Astrocyte of the spinal cord (primary cell): Measurements from ENCODE around the gene KLHL30.

Experiments
- DNase-seq: peaks from one replicate; pipeline ENCODE4 v3.0.0; 2011; ENCODE audit warnings: low read depth, low spot score
- H3K4me3 ChIP-seq: 2 replicates; pipeline ENCODE4 v1.5.1; 2011; ENCODE audit warnings: low read depth, mild to moderate bottlenecking, low read length, moderate library complexity
- in situ Hi-C: cut with HindIII; loops from 2 replicates; pipeline ENCODE4 v1.10.0; 2017; ENCODE audit warnings: low sequenced_read_pairs
- TF ChIP-seq, protein P1 (sequence below): IDR thresholded peaks from 2 replicates; pipeline ENCODE4 v1.5.1; 2012; ENCODE audit warnings: low read depth, mild to moderate bottlenecking, low read length, inconsistent platforms

Gene KLHL30

GRCh38 chr2:238140040-238140439 lies 1.6 kb downstream of the KLHL30 start:
- no peak for DNase-seq
- in situ Hi-C loops = no loop called here
- TF ChIP-seq, protein P1, sequence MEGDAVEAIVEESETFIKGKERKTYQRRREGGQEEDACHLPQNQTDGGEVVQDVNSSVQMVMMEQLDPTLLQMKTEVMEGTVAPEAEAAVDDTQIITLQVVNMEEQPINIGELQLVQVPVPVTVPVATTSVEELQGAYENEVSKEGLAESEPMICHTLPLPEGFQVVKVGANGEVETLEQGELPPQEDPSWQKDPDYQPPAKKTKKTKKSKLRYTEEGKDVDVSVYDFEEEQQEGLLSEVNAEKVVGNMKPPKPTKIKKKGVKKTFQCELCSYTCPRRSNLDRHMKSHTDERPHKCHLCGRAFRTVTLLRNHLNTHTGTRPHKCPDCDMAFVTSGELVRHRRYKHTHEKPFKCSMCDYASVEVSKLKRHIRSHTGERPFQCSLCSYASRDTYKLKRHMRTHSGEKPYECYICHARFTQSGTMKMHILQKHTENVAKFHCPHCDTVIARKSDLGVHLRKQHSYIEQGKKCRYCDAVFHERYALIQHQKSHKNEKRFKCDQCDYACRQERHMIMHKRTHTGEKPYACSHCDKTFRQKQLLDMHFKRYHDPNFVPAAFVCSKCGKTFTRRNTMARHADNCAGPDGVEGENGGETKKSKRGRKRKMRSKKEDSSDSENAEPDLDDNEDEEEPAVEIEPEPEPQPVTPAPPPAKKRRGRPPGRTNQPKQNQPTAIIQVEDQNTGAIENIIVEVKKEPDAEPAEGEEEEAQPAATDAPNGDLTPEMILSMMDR = no peak

DNA sequence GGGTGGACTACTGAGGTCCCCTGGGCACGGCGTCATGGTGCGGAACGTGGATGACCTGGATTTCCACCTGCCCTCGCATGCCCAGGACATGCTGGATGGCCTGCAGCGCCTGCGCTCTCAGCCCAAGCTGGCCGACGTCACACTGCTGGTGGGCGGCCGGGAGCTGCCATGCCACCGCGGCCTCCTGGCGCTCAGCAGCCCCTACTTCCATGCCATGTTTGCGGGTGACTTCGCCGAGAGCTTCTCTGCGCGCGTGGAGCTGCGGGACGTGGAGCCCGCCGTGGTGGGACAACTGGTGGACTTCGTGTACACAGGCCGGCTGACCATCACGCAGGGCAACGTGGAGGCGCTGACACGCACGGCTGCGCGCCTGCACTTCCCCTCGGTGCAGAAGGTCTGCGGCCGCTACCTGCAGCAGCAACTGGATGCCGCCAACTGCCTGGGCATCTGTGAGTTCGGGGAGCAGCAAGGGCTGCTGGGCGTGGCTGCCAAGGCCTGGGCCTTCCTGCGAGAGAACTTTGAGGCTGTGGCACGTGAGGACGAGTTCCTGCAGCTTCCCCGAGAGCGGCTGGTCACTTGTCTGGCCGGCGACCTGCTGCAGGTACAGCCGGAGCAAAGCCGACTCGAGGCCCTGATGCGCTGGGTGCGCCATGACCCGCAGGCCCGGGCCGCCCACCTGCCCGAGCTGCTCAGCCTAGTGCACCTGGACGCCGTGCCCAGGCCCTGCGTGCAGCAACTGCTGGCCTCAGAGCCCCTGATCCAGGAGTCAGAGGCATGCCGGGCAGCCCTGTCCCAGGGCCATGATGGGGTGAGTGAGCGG lies 2.5 kb downstream of the KLHL30 start:
- H3K4me3 ChIP-seq = no peak overlapping the region
- TF ChIP-seq, protein P1 = no peak
- in situ Hi-C loops = no loop called here
- no peak for DNase-seq

More at GRCh38 chr2:238140040-238140439, 1.6 kb downstream of the KLHL30 start:
- no peak overlapping the region for H3K4me3 ChIP-seq

DNA sequence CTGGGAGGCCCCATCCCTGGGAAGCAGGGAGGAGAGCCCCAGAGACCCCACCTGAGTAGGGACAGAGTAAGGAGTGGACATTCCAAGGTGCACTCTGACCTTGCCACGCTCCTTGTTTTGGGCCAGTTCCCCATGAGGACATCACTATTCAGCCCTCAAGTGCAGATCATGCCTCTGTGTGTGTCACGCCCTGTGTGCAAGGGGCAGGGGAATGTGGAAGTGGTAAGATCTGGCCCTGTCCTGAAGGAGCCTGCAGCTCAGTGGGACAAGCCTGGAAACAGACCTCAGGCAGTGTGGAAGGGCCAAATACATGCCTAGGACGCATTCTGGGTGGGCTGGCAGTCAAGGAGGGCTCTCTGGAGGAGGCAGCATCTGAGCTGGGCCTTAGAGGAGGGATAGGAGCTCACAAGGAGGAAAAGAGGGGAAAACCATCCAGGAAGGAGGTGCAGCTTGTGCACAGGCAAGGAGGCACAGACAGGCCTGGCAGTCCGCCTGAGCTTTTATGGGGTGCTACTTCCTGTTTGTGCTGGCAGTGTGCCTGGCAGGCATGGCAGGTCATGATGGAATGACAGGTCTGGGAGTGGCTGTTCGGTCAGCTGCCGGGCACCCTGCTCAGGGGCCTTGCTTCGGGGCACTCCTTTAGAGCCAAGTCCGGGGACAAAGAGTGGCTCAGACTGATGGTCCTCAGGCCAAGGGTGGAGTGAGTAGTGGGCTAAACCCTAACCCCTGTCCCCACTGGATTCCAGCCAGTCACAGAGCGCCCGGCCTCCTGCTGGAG lies 3.3 kb downstream of the KLHL30 start:
- DNase-seq = no peak
- TF ChIP-seq, protein P1 = no peak
- in situ Hi-C loops = no loop called here
- H3K4me3 ChIP-seq = no peak overlapping the region

- DNase-seq = no peak
- H3K4me3 ChIP-seq = no peak overlapping the region
- in situ Hi-C loops = no loop called here
- TF ChIP-seq, protein P1 = no peak
Measured at GRCh38 chr2:238142382-238143205, 4.1 kb downstream of the KLHL30 start.

GRCh38 chr2:238143239-238143951 lies 4.9 kb downstream of the KLHL30 start:
- TF ChIP-seq, protein P1 = no peak
- no peak overlapping the region for H3K4me3 ChIP-seq
- peak; percentile 10 for DNase-seq
- in situ Hi-C loops = no loop called here
